Activated naive CD4-positive, alpha-beta T cell treated with Interleukin-2 at 50 U/mL for 16 hours (primary cell): ENCODE data around the gene NHLRC2.

ENCODE experiments used
- DNase-seq: peaks from one replicate; pipeline ENCODE4 v3.0.0-alpha.2; 2020

Gene NHLRC2

DNA sequence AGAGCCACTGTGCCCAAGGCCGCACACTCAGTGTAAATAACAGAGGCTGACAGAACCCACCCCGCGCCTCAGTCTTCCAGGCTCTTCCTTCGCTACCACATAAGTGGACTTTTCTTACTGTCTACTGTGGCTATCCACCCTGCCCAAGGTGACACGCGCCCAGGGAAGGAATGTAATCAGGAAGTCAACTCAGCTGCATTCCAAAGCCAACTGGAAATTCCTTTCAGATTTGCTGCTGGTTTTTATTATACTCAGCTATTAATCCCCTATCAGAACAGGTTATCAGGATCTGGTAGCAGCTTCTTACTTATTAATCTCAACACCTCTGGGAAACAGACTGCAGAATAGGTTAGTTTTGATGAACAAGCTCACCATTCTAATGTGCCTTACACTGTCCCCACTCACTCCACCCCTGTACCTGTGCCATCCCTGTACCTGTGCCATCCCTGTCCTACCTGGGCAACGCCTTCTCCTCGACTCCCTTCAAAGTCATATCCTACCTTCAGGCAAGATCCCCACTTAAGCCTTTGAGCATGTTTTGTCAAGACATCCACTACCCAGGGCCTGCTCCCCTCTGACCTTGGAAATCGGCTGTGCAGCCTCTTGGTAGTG is 90.7 kb downstream of the NHLRC2 start:
- no peak for DNase-seq

DNA sequence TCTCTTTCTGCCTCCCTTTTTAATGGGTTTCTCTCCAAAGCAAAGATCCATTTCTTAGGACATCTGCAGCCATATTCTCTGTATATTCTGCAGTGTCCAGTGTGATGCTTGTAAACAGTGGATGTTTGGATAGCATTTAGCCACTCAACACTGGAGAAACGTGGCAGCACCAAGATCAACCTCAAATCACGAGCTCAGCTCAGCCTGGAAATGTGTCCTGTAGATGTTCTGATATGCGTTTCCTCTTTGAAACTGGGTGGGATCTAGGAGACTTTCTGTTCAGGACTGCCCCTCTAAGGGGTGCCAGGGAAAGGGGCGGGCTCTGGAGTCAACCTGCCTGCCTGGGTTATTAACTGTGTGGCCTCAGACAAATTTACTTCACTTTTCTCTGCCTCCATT is 91.2 kb downstream of the NHLRC2 start:
- no peak for DNase-seq

DNA sequence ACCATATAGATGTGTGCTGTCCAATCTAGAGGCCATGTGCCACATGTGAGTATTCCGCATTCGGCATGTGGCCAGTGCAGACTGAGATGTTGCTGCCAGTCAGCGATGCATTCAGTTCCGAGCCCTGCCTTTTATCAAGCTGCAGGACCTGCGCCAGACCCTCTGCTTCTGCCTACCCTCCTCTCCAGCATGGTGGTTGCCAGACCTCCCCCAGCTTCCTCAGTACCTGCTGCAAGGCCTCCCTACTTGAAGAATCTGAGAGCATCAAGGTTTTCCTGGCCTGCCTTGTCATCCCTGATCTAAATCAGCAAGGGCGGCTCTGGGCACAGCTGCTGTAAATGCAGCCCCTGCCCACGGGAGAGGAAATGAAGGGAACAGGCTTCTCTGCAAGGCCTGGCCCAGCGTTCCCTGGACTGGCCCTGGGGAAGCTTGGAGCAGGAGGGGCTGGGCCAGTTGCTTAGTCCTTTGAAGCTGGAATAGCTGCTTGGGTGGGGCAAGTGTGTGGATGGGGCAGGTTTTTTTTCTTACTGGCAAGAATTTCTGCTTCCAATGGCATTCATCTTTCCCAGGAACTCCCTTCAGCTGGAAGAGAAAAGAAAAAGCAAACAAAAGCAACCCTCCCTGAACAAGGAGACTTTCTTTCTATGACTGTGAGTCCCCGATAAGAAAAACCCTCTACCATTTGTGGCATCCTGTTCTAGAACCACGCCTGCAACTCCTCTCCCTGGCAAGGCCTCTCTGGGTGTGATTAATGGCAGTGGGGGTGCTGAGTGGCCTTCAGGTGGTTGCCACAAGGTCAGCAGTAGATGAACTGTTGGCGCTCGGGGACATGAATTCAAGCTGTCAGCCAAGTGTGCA is 93.0 kb downstream of the NHLRC2 start:
- DNase-seq, result no peak

DNA sequence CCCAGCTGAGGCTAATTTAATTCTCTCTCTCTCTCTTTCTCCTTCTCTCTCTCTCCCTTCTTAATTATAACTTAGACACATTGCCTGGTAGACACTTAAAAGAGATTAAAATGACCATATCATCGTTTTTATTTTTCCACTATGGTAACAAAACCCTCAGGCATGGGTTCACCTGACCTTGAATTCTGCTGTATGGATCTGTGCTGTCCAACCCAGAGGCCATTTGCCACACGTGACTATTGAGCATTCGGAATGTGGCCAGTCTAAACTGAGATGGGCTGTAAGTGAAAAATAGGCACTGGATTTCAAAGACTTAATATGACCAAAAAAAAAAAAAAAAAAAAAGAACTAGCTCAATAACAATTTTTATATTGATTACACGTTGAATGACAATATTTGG is 93.6 kb downstream of the NHLRC2 start:
- DNase-seq, result no peak

DNA sequence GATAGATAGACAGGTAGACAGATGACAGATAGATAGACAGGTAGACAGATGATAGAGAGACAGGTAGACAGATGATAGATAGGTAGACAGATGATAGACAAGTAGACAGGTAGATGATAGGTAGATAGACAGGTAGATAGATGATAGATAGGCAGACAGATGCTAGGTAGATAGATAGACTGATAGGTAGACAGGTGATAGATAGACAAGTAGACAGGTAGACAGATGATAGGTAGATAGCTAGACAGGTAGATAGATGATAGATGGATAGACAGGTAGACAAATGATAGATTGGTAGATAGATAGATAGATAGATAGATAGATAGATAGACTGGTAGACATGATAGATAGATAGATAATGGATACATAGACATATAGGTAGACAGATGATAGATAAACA is 95.8 kb downstream of the NHLRC2 start:
- DNase-seq, result no peak

DNA sequence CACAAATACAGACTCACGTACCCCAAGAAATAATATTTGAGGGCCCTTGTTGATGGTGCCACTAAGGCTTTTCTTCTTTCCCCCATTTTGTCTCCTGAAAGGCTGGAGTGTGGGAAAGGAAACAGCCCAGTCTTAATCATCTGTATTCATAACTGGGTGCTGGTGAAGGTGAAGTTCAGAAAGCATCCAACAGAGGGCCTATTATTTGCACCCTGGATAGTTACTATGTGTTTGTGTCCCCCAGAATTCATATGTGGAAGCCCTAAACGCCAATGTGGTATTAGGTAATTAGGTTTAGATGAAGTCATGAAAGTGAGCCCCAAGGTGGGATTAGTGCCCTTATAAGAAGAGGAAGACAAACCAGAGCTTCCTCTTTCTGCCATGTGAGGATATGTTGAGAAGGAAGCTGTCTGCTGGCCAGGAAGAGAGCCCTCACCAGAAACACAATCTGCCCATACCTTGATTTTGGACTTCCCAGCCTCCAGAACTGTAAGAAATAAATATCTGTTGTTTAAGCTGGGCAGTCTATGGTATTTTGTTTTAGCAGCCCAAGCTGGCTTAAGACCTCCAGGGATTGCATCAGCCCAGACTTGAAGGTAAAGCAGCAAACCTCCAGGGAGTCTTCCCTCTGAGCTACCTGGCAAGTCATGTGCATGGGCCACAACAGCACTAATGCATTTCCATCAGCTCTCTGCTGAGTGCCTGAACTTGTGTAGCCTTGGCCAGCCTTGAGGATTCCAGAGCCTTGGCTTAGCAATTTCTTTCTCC is 99.2 kb downstream of the NHLRC2 start:
- no peak for DNase-seq

DNA sequence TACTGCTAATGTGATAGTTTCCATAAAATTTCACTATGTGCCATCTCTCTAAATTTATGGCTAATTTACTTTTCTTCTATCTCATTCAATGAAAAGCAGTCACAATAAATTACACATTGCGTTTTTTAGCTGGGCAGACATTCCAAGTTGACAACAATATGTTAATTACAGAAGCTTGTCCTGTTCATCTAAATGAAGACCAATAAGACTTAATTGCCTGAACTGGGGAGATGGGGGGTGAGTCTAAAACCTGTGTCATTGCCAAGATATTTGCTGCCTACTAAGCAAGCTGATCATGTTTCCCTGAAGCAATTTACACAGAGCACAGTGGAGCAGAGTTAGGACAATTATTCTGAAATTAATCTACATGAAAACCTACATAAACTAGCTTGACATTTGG is 99.9 kb downstream of the NHLRC2 start:
- DNase-seq, result no peak

DNA sequence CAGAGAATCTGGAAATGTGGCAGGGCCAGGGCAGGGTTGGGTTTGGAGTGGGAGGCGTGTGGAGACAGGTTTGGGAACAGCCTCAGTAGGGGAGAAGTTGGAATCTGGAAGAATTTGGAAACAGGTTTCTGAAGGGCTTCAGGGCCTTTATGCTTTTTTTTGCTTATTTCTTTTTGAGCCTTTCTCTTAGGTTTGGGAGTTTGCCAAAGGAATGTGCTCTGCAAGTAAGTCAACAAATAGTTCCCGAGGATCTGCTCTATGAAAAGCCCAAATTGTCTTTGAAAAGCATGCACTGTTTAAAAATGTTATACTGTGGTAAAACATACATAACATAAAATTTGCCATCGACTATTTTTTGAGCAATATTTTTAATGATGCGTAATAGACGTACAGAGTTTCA is 102.6 kb downstream of the NHLRC2 start:
- DNase-seq, result no peak

DNA sequence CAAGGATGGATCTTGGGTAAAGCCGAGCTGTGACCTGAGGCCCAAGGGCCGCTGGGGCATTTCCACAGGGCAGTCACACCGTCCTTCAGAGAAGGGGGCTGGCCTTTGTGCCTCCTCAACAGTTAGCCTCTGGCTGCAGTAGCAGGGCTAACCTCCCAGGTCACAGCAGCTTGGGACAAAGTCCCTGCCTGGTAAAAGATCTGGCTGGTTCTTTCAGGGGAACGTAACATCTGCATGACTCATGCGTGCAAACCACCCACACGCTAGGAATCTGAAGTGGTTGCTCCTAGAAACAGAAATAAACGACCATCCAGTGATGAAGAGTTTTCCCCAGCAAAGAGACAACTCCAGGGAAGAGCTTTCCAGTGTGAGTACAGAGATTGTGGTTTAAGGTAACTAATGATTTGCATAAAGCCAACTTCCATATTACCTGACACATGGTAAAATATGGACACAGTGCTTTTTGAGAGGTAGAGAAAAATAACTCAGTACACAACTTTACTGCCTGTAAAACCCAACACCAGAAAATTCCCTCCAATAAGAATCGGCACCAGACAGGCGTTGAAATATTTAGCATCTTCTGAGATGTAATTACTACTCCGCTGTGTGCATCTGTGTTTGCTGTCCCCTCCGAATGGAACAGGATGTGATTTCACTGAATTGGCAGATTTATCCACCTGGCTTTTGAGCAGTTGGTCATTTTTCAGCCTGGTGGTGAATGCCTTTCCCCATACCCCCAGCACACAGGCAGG is 104.3 kb downstream of the NHLRC2 start:
- DNase-seq, result peak; percentile 25

DNA sequence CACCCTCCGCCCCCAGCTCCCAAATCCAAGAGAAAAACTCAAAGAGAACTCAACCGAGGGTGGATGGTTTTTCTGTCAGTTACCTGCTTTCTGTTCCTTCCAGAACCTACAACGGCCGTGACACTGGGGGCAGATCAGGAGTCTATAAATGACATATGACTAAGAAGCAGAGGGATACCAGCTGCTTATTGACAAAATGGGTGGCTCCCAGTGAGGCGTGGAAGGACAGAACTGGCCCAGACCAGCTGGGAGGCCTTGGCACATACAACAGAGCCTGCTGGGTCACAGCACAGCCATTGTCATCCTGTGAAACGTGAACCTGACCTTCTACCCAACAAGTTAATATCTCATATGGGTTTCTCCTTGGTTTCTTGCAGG is 104.9 kb downstream of the NHLRC2 start:
- no peak for DNase-seq

DNA sequence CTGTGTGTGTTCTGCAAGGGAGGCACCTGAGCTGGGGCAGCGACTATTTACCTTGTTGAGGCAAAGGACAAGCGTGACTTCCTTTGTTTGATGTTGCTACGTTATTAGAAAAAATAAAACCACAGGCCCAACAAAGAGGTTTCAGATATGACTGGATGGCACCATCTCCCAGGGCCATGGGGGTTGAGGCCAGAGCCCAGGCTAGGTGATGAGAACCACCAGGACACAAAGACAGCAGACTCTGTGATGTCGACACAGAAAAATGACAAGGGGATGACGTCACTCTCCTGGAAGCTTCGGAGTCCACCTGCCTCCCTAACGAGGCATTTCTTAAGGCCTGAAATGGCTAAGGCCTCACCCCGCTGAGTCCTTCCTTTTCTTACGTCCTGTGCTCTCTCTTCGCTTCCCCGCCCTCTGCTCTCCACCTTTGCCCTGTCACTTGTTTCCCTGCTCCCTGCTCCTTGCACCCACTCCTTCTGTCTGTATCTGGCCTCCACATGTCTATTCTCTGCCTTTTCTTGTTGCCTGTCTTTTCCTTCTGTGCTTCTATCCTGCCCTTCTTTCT is 106.2 kb downstream of the NHLRC2 start:
- DNase-seq, result peak; percentile 30

DNA sequence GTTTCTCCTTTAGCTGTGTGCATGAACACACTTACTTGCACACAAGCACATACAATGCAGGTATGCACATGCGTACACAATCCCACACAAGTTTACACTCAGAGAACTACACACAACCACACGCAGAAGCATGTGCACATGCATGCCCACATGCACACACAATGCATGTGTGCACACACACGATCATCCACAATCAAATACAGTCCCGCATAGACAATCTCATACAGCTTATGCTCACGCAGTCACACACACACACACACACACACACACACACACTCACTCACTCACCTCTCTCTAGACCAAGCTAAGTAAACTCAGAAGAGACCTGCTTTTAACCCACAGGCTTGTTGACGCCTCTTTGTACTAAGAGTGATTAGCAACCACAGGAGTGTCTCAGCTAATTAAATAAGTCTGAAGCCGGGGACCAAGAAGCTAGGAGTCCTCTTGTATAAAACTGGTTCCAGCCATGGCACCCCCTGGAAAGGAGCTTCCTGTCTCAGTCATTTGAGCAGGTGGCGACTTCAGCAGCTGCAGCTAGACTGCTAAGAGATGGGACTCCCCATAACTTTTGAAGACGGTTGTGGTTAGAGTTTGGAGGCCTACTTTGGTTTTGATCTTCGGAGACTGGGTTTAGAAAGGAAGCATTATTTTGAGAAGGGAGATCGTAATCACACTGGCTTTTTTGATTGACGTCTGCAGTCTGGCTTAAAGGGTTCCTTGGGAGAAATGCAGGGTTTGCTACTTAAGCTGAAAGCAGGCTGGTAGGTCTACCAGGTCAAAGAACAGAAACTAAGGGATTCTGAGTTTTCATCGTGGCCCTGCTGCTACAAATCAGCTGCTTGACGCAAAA is 106.9 kb downstream of the NHLRC2 start:
- peak; percentile 55 for DNase-seq

DNA sequence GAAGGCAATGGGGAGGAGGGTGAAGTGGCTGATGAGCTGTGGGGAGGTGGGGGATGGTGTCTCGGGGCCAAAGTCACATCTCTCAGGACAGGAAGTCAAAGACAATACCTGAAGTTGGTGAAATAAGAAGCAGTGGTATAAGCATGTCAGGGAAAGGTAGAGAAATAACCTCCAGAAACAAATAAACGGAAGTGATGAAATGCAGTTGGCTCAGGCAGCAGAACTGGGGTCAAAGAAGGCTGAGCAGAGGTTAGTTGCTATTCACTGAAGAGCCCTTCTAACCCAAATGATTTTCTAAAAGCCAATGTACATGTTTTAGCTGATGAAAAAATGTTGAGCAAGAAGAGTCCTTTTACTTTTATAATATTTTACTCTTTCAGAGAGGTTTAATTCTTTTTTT is 110.6 kb downstream of the NHLRC2 start:
- no peak for DNase-seq

DNA sequence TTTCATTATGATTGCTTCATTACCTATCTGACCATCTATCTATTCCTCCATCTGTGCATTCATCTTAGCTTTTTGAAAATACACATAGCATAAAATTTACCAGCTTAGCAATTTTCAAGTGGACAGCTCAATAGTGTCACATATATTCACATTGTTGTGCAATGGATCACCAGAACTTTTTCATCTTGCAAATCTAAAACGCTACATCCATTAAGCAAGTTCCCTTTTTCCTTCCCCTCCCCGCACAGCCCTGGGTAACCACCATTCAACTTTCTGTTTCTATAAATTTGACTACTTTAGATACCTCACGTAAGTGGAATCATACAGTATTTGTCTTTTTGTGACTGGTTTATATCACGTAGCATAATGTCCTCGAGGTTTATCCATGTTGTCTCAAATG is 111.2 kb downstream of the NHLRC2 start:
- no peak for DNase-seq
